Measurements from ENCODE around the gene NCKAP5L. TPM values are rescaled to one million over a fixed set of nuclear protein-coding genes. Genes with fewer than 3 reads are reported as not detected.

The NCKAP5L gene
- total and polyA plus RNA-seq, 8 donors = 4.1 to 18.3 (median 7.2) TPM

- intact Hi-C loops (cut with DNase I) = no loop called here
- no peaks in the 10 kb centered on the region for H3K4me1 ChIP-seq
- no peak for FAIRE-seq
- no peak overlapping the region for H3K27ac ChIP-seq
- ATAC-seq = no peak
- H3K4me3 ChIP-seq = no peak overlapping the region
- TF ChIP-seq, protein P1, sequence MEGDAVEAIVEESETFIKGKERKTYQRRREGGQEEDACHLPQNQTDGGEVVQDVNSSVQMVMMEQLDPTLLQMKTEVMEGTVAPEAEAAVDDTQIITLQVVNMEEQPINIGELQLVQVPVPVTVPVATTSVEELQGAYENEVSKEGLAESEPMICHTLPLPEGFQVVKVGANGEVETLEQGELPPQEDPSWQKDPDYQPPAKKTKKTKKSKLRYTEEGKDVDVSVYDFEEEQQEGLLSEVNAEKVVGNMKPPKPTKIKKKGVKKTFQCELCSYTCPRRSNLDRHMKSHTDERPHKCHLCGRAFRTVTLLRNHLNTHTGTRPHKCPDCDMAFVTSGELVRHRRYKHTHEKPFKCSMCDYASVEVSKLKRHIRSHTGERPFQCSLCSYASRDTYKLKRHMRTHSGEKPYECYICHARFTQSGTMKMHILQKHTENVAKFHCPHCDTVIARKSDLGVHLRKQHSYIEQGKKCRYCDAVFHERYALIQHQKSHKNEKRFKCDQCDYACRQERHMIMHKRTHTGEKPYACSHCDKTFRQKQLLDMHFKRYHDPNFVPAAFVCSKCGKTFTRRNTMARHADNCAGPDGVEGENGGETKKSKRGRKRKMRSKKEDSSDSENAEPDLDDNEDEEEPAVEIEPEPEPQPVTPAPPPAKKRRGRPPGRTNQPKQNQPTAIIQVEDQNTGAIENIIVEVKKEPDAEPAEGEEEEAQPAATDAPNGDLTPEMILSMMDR (IDR thresholded peaks at IDR 0.05) = no peak
- WGBS, 2 donors = 49 to 53% methylated on average over 2 of the region's 2 CpGs
- no peaks in the 10 kb centered on the region for H3K36me3 ChIP-seq
- no peaks in the 10 kb centered on the region for H3K27me3 ChIP-seq
- H3K9me3 ChIP-seq = no peaks in the 10 kb centered on the region
- DNase-seq = no peak
These were observed 8.4 kb downstream of the NCKAP5L start for GRCh38 chr12:49819786-49820185.

GRCh38 chr12:49818241-49818895 lies 9.8 kb downstream of the NCKAP5L start:
- TF ChIP-seq, protein P1 (IDR thresholded peaks at IDR 0.05) = no peak
- Histone ChIP-seq H3K36me3 (no peaks in the 10 kb centered on the region), H3K4me1 (no peaks in the 10 kb centered on the region), H3K9me3 (no peaks in the 10 kb centered on the region), H3K27ac (no peak overlapping the region), H3K4me3 (no peak overlapping the region), H3K27me3 (no peaks in the 10 kb centered on the region)
- intact Hi-C loops (cut with DNase I) = no loop called here
- FAIRE-seq (no peak), DNase-seq (no peak), ATAC-seq (no peak)
- WGBS, 2 donors = 86 to 88% methylated on average over 7 of the region's 7 CpGs

DNA sequence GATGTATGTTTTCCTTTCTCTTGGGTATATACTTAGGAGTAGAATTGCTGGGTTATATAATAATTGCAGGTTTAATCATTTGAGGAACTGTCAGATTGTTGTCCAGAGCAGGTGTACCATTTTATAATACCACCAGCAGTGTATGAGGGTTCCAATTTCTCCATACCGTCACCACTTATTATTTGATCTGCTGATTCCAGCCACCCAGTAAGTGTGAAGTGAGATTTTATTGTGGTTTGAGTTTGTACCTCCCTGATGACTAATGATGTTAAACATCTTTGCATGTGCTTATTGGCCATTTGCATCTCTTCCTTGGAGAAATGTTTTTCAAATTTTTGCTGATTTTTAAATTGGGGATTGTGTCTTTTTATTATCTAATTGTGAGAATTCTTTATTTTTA lies 15.1 kb downstream of the NCKAP5L start:
- FAIRE-seq (no peak), ATAC-seq (no peak), DNase-seq (no peak)
- no peaks in the 10 kb centered on the region for H3K27me3 ChIP-seq
- H3K4me3 ChIP-seq = no peak overlapping the region
- WGBS, 2 donors = 72 to 89% methylated on average over 1 of the region's 1 CpG
- no peaks in the 10 kb centered on the region for H3K36me3 ChIP-seq
- TF ChIP-seq, protein P1 (IDR thresholded peaks at IDR 0.05) = no peak
- intact Hi-C loops (cut with DNase I) = no loop called here
- H3K27ac ChIP-seq = no peak overlapping the region
- no peaks in the 10 kb centered on the region for H3K9me3 ChIP-seq
- H3K4me1 ChIP-seq = no peaks in the 10 kb centered on the region

GRCh38 chr12:49811961-49812401 lies 16.2 kb downstream of the NCKAP5L start:
- Histone ChIP-seq H3K4me1 (no peaks in the 10 kb centered on the region), H3K27ac (no peak overlapping the region), H3K27me3 (no peaks in the 10 kb centered on the region), H3K36me3 (no peaks in the 10 kb centered on the region), H3K9me3 (no peaks in the 10 kb centered on the region), H3K4me3 (no peak overlapping the region)
- intact Hi-C loops (cut with DNase I) = no loop called here
- WGBS, 2 donors = 87 to 91% methylated on average over 4 of the region's 4 CpGs
- no peak for DNase-seq
- ATAC-seq = no peak
- TF ChIP-seq, protein P1 (IDR thresholded peaks at IDR 0.05) = no peak
- no peak for FAIRE-seq

- FAIRE-seq (no peak), DNase-seq (no peak), ATAC-seq (no peak)
- H3K27me3 ChIP-seq = no peaks in the 10 kb centered on the region
- WGBS, 2 donors = 85 to 88% methylated on average over 5 of the region's 5 CpGs
- no peak overlapping the region for H3K4me3 ChIP-seq
- TF ChIP-seq, protein P1 (IDR thresholded peaks at IDR 0.05) = no peak
- no peak overlapping the region for H3K27ac ChIP-seq
- H3K9me3 ChIP-seq = no peaks in the 10 kb centered on the region
- no peaks in the 10 kb centered on the region for H3K36me3 ChIP-seq
- no peaks in the 10 kb centered on the region for H3K4me1 ChIP-seq
- intact Hi-C loops (cut with DNase I) = no loop called here
These were observed 17.1 kb downstream of the NCKAP5L start for GRCh38 chr12:49811136-49811535.
